K562 (cell line): ENCODE data around the gene MOCOS. TPM values are rescaled to one million over a fixed set of nuclear protein-coding genes. Genes with fewer than 3 reads are reported as not detected.
A peak's percentile ranks its signal among the peaks of the same experiment; 100 is the strongest.

ENCODE experiments used
- ATAC-seq: fragments of 200-7000 bp; cut with Tn5 transposase; 3 replicates; pipeline ENCODE4 v1.9.1; 2020; ENCODE audit warnings: moderate library complexity
- BruUV-seq: library from RNA; stranded (reverse); fragments of 400-500 nt; replicated peaks from 2 replicates; lab custom pipeline; 2021; lab: Mats Ljungman, UMichigan
- CTCF ChIA-PET: fragments of 300-600 bp; formaldehyde crosslinking; extraction: SDS; loops from one replicate; lab custom pipeline; 2021; ENCODE audit warnings: low intra/inter-chr PET ratio; lab: Yijun Ruan, JAX
- POLR2A ChIA-PET: fragments of 300-600, 350-650 bp; sonication (Branson Sonifier 250); formaldehyde crosslinking; extraction: SDS; loops from one replicate; lab custom pipeline; 2021; ENCODE audit warnings: antibody characterized with exemption, inconsistent platforms; lab: Yijun Ruan, JAX
- DNase-seq, 4 experiments: peaks; one replicate each; pipeline versions ENCODE4 v3.0.0 to v3.0.0-alpha.2; 2011 to 2018; ENCODE audit warnings: low spot score in 3 of 4, mixed read lengths in 3 of 4; ENCODE audit errors: extremely low read depth in 1 of 4
- FAIRE-seq: peaks from 2 replicates; lab custom pipeline; 2011; peaks lifted over from hg19 to GRCh38; lab: Jason Lieb, UNC
- H2AFZ ChIP-seq: 2 replicates; pipeline ENCODE4 v1.6.0; 2011; ENCODE audit warnings: low read depth, low read length, control low read depth, inconsistent platforms
- H3K27ac ChIP-seq: fragments of 200-600 bp; 3 replicates; pipeline ENCODE4 v1.8.0; 2011; ENCODE audit warnings: low read depth, mild to moderate bottlenecking, control low read depth, inconsistent platforms, low read length, moderate library complexity, mixed read lengths; ENCODE audit errors: extremely low read depth
- H3K27me3 ChIP-seq, 2 experiments: fragments of 300-600 bp in 1 of 2; 2 replicates in 1 of 2; 3 replicates in 1 of 2; pipeline versions ENCODE4 v1.6.0 to v1.8.0; 2011; ENCODE audit warnings: inconsistent platforms in 2 of 2, low read length in 2 of 2, mild to moderate bottlenecking in 1 of 2, mixed read lengths in 1 of 2, moderate library complexity in 1 of 2; ENCODE audit not compliant: control insufficient read depth in 2 of 2, insufficient read depth in 2 of 2
- H3K36me3 ChIP-seq: fragments of 300-600 bp; 3 replicates; pipeline ENCODE4 v1.8.0; 2011; ENCODE audit warnings: mild to moderate bottlenecking, low read length, inconsistent platforms; ENCODE audit not compliant: control insufficient read depth, insufficient read depth
- H3K4me1 ChIP-seq, 2 experiments: fragments of 200-600 bp in 1 of 2; replicated peaks in 1 of 2; 2 replicates in 1 of 2; 3 replicates in 1 of 2; pipeline versions ENCODE4 v1.5.1 to v1.8.0; 2011; ENCODE audit warnings: inconsistent platforms in 2 of 2, low read length in 2 of 2, mild to moderate bottlenecking in 1 of 2, mixed read lengths in 1 of 2, moderate library complexity in 1 of 2; ENCODE audit not compliant: control insufficient read depth in 2 of 2, insufficient read depth in 2 of 2
- H3K4me2 ChIP-seq: 2 replicates; pipeline ENCODE4 v1.6.1; 2011; ENCODE audit warnings: low read length, control low read depth, inconsistent platforms, mixed read lengths; ENCODE audit not compliant: insufficient read depth
- H3K4me3 ChIP-seq: fragments of 200-600 bp; sonication (generic), shearing (Covaris generic); 2 replicates; pipeline ENCODE4 v1.5.1; 2016; ENCODE audit warnings: control low read depth, inconsistent platforms
- H3K79me2 ChIP-seq: fragments of 200-600 bp; 3 replicates; pipeline ENCODE4 v1.8.0; 2011; ENCODE audit warnings: low read length, inconsistent platforms; ENCODE audit not compliant: control insufficient read depth, insufficient read depth
- H3K9ac ChIP-seq, 2 experiments: 2 replicates each; pipeline versions ENCODE4 v1.6.0 to v1.6.1; 2011; ENCODE audit warnings: low read depth in 2 of 2, low read length in 2 of 2, control low read depth in 1 of 2, inconsistent platforms in 1 of 2, mild to moderate bottlenecking in 1 of 2, mixed read lengths in 1 of 2; ENCODE audit not compliant: insufficient read depth in 1 of 2
- H3K9me1 ChIP-seq: one replicate; pipeline ENCODE4 v1.6.0; 2011; ENCODE audit warnings: inconsistent platforms, mild to moderate bottlenecking, low read length, moderate library complexity; ENCODE audit not compliant: control insufficient read depth, insufficient read depth
- H3K9me3 ChIP-seq: replicated peaks from 2 replicates; pipeline ENCODE4 v1.5.1; 2011; ENCODE audit warnings: low read depth, low read length, inconsistent platforms; ENCODE audit not compliant: control insufficient read depth, insufficient read depth
- H4K20me1 ChIP-seq: replicated peaks from 2 replicates; pipeline ENCODE4 v1.6.1; 2011; ENCODE audit warnings: low read length, inconsistent platforms, mixed read lengths; ENCODE audit not compliant: control insufficient read depth, insufficient read depth
- FOXO4 ChIP-seq: fragments of 450-650 bp; formaldehyde crosslinking; IDR thresholded peaks from 2 replicates; pipeline ENCODE4 v1.4.0; 2020; ENCODE audit warnings: mild to moderate bottlenecking, moderate library complexity
- LARP7 ChIP-seq: fragments of 450-650 bp; IDR thresholded peaks from 2 replicates; pipeline ENCODE4 v1.6.1; 2016
- MED1 ChIP-seq: sonication (generic); formaldehyde crosslinking; IDR thresholded peaks from 2 replicates; pipeline ENCODE4 v1.8.1; 2023; ENCODE audit warnings: missing genetic modification reagents, borderline replicate concordance
- MEF2A ChIP-seq: IDR thresholded peaks from 2 replicates; pipeline ENCODE4 v1.6.1; 2011; ENCODE audit warnings: low read depth, mild to moderate bottlenecking, low read length, moderate library complexity; ENCODE audit not compliant: control insufficient read depth
- NR2C2 ChIP-seq, 2 experiments: fragments of 200-800 bp in 1 of 2; sonication (Bioruptor generic) in 1 of 2; sonication (generic) in 1 of 2; formaldehyde crosslinking in 1 of 2; IDR thresholded peaks; 2 replicates each; pipeline versions ENCODE4 v1.6.1 to v1.8.0; 2016 to 2022; ENCODE audit warnings: mild to moderate bottlenecking in 1 of 2, missing compliant biosample characterization in 1 of 2, missing genetic modification characterization in 1 of 2, missing genetic modification reagents in 1 of 2
- USF2 ChIP-seq: sonication (generic); formaldehyde crosslinking; IDR thresholded peaks from 2 replicates; pipeline ENCODE4 v1.5.0; 2020; ENCODE audit warnings: missing genetic modification reagents
- ZC3H4 ChIP-seq: sonication (generic); formaldehyde crosslinking; IDR thresholded peaks from 2 replicates; pipeline ENCODE4 v1.9.0; 2021; ENCODE audit warnings: missing genetic modification reagents, borderline replicate concordance
- ZNF24 ChIP-seq: fragments of 450-650 bp; IDR thresholded peaks from 2 replicates; pipeline ENCODE4 v1.6.1; 2016
- WGBS: fragments of 100-300 bp; shearing (Covaris generic); methylation state at CpG from one replicate; pipeline ENCODE4 v1.1.6; 2016; ENCODE audit warnings: low coverage, mixed read lengths; ENCODE audit not compliant: insufficient coverage; ENCODE audit errors: missing lambda C conversion rate; 5-methylcytosine and 5-hydroxymethylcytosine counted together
- in situ Hi-C: fragments of 300-500 bp; cut with MboI; formaldehyde crosslinking; loops from 4 replicates; pipeline ENCODE4 v1.15.0; 2018; ENCODE audit warnings: inconsistent platforms, mixed read lengths
- intact Hi-C: fragments of 100-400 bp; cut with micrococcal nuclease; formaldehyde crosslinking; loops from 2 replicates; pipeline ENCODE4 v1.14.2; 2022
- polyA plus RNA-seq, 8 experiments: library from polyadenylated mRNA; depleted of rRNA in 4 of 8; stranded (reverse) in 5 of 8; unstranded in 3 of 8; fragments of >200 nt; fragmentation: Nextera tagmentation in 2 of 8; fragmentation: Illumina TruSeq in 1 of 8; extraction: Ambion mirVana in 2 of 8; extraction: Trizol in 1 of 8; gene quantifications; 2 replicates each; pipeline versions ENCODE4 v1.2.1 to v1.2.3, GENCODE V29; 2011 to 2014; ENCODE audit warnings: inconsistent platforms in 1 of 8, missing spikeins in 1 of 8
- total RNA-seq, 7 experiments: library from RNA; depleted of rRNA in 6 of 7; stranded (reverse); fragments of >200 nt in 6 of 7; fragmentation: Illumina TruSeq in 2 of 7; extraction: Trizol in 2 of 7; gene quantifications; 2 replicates each; pipeline versions ENCODE4 v1.2.1 to v1.2.3, GENCODE V29; 2011 to 2021; ENCODE audit warnings: low replicate concordance in 1 of 7

Gene MOCOS
- total and polyA plus RNA-seq, 9 of the 15 experiments (the other 6 are each of a cell fraction or from before 2014, with no cell fraction given): 4.5 to 12.4 (median 9.1) TPM

- no peaks in the 10 kb centered on the region for H3K9me1 ChIP-seq
- no peak overlapping the region for H2AFZ ChIP-seq
- no peak overlapping the region for H3K4me3 ChIP-seq
- H3K9ac ChIP-seq: no peak overlapping the region
- CTCF ChIA-PET: no interaction called here
- intact Hi-C loops (no loop called here), in situ Hi-C loops (no loop called here)
- H3K79me2 ChIP-seq: peaks cover 16% of the 10 kb centered on the region
- POLR2A ChIA-PET: interaction anchor here (0.6 to 1.0 kb wide), 2 partner anchors 12 to 43 kb away, joined by 3 read pairs; no protein-coding TSS in a partner anchor
- 22% methylated on average over 2 of the region's 2 CpGs for WGBS
- no peaks in the 10 kb centered on the region for H3K27me3 ChIP-seq
- no peak for DNase-seq
- FAIRE-seq: no peak
- H3K27ac ChIP-seq: no peak overlapping the region
- H3K4me2 ChIP-seq: no peak overlapping the region
- H3K36me3 ChIP-seq: no peaks in the 10 kb centered on the region
- no peak for TF ChIP-seq FOXO4 (CRISPR knock-in tag)
- no peak for TF ChIP-seq MEF2A
- TF ChIP-seq ZC3H4 (CRISPR knock-in tag): no peak
- TF ChIP-seq ZNF24: peak; percentile 93
- no peak for TF ChIP-seq USF2
- no peak for TF ChIP-seq MED1 (CRISPR knock-in tag)
- no peak for TF ChIP-seq NR2C2 (CRISPR knock-in tag; IDR thresholded peaks at IDR 0.05)
- no peak for TF ChIP-seq NR2C2 (tag; IDR thresholded peaks at IDR 0.05)
- TF ChIP-seq LARP7: no peak
- no TSS peak for BruUV-seq
- no peaks in the 10 kb centered on the region for H3K9me3 ChIP-seq
- H4K20me1 ChIP-seq: no peaks in the 10 kb centered on the region
- ATAC-seq: no peak
- H3K4me1 ChIP-seq: peaks cover 23 to 31% of the 10 kb centered on the region in 2 experiments
These were observed 3.3 kb upstream of the MOCOS start for GRCh38 chr18:36183987-36184386.
